KMS-11 (cell line): ENCODE results near the gene PXYLP1.

Source experiments
- H2AFZ ChIP-seq: fragments of 200-600 bp; sonication (generic); 2 replicates; pipeline ENCODE4 v1.6.1; 2016; ENCODE audit warnings: antibody characterized with exemption, mixed run types, low read depth
- H3K27ac ChIP-seq: fragments of 200-600 bp; sonication (generic); 2 replicates; pipeline ENCODE4 v1.6.1; 2016; ENCODE audit warnings: mild to moderate bottlenecking, mixed run types
- H3K27me3 ChIP-seq: fragments of 200-600 bp; sonication (generic); 2 replicates; pipeline ENCODE4 v1.6.1; 2017; ENCODE audit warnings: mild to moderate bottlenecking, low read depth, mixed run types, moderate library complexity; ENCODE audit not compliant: insufficient read depth
- H3K36me3 ChIP-seq: fragments of 200-600 bp; sonication (generic); 2 replicates; pipeline ENCODE4 v1.6.1; 2017; ENCODE audit warnings: mild to moderate bottlenecking, mixed run types; ENCODE audit not compliant: insufficient read depth
- H3K4me1 ChIP-seq: fragments of 200-600 bp; sonication (generic); 2 replicates; pipeline ENCODE4 v1.6.1; 2016; ENCODE audit warnings: mild to moderate bottlenecking, low read depth, mixed run types; ENCODE audit not compliant: poor library complexity, severe bottlenecking
- H3K4me2 ChIP-seq: fragments of 200-600 bp; sonication (generic); 2 replicates; pipeline ENCODE4 v1.7.0; 2016; ENCODE audit warnings: mild to moderate bottlenecking, mixed run types
- H3K4me3 ChIP-seq: fragments of 200-600 bp; sonication (generic); IDR thresholded peaks from 2 replicates; pipeline ENCODE4 v1.6.1; 2017; ENCODE audit warnings: low read depth, low read length, mixed read lengths; ENCODE audit not compliant: insufficient read depth
- H3K79me2 ChIP-seq: fragments of 200-600 bp; sonication (generic); 2 replicates; pipeline ENCODE4 v1.6.1; 2016; ENCODE audit warnings: low read depth, mixed run types; ENCODE audit not compliant: insufficient read depth
- H3K9ac ChIP-seq: fragments of 200-600 bp; sonication (generic); 2 replicates; pipeline ENCODE4 v1.6.1; 2016; ENCODE audit warnings: mild to moderate bottlenecking, mixed run types
- H4K20me1 ChIP-seq: fragments of 200-600 bp; sonication (generic); 2 replicates; pipeline ENCODE4 v1.6.1; 2016; ENCODE audit warnings: mild to moderate bottlenecking, mixed run types; ENCODE audit not compliant: insufficient read depth
- TF ChIP-seq, protein P1 (sequence below): fragments of 200-600 bp; sonication (generic); conservative IDR thresholded peaks from 2 replicates; pipeline ENCODE4 v1.6.1; 2017; ENCODE audit warnings: low read depth, mild to moderate bottlenecking, antibody characterized with exemption, low read length, moderate library complexity, mixed read lengths

Gene PXYLP1

DNA sequence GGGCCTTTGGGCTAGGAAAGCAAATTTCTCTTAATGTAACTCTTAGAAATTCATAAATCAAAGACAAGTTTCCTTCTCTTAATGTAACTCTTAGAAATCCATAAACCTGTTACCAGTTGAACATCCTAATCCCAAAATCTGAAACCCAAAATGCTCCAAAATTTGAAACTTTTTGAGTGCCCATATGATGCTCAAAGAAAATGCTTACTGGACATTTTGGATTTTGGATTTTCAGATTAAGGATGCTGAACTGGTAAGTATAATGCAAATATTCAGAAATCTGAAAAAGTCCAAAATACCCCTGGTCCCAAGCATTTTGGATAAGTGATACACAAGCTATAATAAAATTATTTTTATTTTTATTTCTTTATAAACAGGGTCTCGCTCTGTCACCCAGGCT is 85.2 kb downstream of the PXYLP1 start:
- no peak overlapping the region for H3K4me3 ChIP-seq
- TF ChIP-seq, protein P1, sequence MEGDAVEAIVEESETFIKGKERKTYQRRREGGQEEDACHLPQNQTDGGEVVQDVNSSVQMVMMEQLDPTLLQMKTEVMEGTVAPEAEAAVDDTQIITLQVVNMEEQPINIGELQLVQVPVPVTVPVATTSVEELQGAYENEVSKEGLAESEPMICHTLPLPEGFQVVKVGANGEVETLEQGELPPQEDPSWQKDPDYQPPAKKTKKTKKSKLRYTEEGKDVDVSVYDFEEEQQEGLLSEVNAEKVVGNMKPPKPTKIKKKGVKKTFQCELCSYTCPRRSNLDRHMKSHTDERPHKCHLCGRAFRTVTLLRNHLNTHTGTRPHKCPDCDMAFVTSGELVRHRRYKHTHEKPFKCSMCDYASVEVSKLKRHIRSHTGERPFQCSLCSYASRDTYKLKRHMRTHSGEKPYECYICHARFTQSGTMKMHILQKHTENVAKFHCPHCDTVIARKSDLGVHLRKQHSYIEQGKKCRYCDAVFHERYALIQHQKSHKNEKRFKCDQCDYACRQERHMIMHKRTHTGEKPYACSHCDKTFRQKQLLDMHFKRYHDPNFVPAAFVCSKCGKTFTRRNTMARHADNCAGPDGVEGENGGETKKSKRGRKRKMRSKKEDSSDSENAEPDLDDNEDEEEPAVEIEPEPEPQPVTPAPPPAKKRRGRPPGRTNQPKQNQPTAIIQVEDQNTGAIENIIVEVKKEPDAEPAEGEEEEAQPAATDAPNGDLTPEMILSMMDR = no peak

DNA sequence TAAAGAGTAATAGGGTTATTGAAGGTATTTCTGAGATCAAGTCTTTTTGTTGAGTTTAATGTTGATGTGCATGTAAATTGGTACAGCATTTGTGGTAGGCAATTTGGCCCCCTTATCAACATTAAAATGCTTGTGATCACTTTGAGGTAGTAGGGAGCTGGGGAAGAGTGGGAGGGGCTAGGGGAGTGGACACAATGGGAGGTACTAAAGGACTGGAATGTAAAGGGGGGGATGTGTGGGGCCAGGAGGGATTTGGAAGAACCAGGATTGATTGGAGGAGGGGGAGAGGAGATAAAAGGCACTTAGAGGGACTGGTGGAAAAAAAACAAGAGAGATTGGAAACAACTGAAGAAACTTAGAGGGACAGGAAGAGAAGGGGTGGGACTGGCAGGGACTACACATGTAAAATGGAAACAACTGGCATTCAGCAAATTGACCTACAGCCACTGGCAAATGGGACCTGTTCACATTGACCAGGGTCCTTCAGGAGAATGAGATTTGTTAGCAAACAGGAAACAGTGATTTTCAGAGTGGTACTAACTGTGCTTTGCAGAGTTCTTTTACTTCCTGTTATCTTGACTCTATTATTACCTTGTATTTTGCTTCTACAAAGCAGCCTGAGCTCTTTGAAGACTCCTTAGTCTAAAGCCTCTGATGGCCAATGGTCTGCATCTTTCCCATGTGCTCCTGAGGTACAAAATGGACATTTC is 88.9 kb downstream of the PXYLP1 start:
- no peak overlapping the region for H3K4me2 ChIP-seq
- H3K27me3 ChIP-seq = no peaks in the 10 kb centered on the region
- no peak overlapping the region for H2AFZ ChIP-seq
- H3K4me3 ChIP-seq = no peak overlapping the region
- H3K27ac ChIP-seq = no peak overlapping the region
- no peaks in the 10 kb centered on the region for H3K36me3 ChIP-seq
- no peaks in the 10 kb centered on the region for H3K79me2 ChIP-seq
- H3K4me1 ChIP-seq = no peaks in the 10 kb centered on the region
- TF ChIP-seq, protein P1 = no peak
- no peaks in the 10 kb centered on the region for H4K20me1 ChIP-seq
- H3K9ac ChIP-seq = no peak overlapping the region

More for the DNA sequence above, 85.2 kb downstream of the PXYLP1 start:
- no peaks in the 10 kb centered on the region for H4K20me1 ChIP-seq
- no peaks in the 10 kb centered on the region for H3K36me3 ChIP-seq
- no peak overlapping the region for H3K9ac ChIP-seq
- H2AFZ ChIP-seq = no peak overlapping the region
- no peaks in the 10 kb centered on the region for H3K27me3 ChIP-seq
- no peak overlapping the region for H3K4me2 ChIP-seq
- H3K79me2 ChIP-seq = no peaks in the 10 kb centered on the region
- peaks cover 6% of the 10 kb centered on the region for H3K4me1 ChIP-seq
- no peak overlapping the region for H3K27ac ChIP-seq

DNA sequence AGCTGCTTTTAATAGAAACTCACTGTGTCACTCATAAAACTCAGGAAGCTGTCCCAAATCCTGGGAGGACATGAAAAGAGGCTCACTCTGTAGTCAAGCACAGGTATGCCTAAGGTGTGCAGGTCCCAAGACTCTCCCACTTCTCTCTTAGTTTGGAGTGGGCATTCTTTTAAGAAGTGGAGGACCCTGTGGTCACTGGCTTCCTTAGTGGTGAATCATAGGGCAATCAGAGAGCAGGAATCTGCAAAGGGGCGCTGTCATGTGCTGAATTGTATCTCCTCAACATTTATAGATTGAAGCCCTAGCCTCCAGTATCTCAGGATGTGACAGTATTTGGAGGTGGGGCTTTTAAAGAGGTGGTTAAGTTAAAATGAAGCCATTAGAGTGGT is 89.5 kb downstream of the PXYLP1 start:
- Histone ChIP-seq H3K36me3 (no peaks in the 10 kb centered on the region), H3K4me1 (no peaks in the 10 kb centered on the region), H3K27me3 (no peaks in the 10 kb centered on the region), H3K27ac (no peak overlapping the region), H3K9ac (no peak overlapping the region), H3K4me3 (no peak overlapping the region), H2AFZ (no peak overlapping the region), H4K20me1 (no peaks in the 10 kb centered on the region), H3K79me2 (no peaks in the 10 kb centered on the region), H3K4me2 (no peak overlapping the region)
- TF ChIP-seq, protein P1 = no peak

DNA sequence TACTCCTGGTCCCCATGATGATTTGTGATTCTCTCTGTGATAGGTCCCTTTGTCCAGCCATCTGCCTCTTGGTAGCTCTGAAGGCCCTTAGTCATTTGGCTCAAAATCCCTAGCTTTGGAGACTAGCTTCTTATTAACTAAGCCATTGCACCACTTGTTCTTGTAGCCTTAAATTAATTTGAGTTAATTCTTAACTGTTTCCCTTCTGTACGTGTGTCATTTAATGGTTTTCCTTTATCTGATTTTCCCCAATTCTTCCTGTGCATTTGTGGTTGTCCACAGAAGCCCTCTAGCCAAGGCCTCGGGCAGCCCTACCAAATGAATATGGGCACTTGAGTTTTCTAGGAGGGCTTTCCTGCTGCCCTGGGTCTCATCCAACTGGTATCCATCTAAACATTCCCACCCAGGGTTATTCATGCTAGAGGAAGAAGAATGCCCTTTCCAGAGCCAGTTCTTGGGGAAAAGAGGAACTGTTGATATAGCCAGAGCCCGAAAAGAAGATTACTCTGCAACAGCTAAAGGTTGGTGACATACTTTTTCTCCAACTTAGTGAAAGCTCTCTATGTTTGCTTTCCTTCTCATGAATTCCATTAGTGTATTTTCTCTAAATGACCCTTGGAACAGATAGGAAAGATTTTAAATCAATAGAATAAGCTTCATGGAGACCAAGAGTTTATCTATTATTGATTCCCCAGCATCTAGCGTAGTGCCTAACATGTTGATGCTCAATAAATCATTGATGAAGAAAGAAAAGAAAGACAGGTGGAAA is 92.5 kb downstream of the PXYLP1 start:
- no peak overlapping the region for H3K4me3 ChIP-seq
- no peaks in the 10 kb centered on the region for H4K20me1 ChIP-seq
- TF ChIP-seq, protein P1 = no peak
- H3K9ac ChIP-seq = no peak overlapping the region
- H3K4me1 ChIP-seq = no peaks in the 10 kb centered on the region
- no peaks in the 10 kb centered on the region for H3K79me2 ChIP-seq
- no peaks in the 10 kb centered on the region for H3K27me3 ChIP-seq
- no peaks in the 10 kb centered on the region for H3K36me3 ChIP-seq
- H3K4me2 ChIP-seq = no peak overlapping the region
- no peak overlapping the region for H2AFZ ChIP-seq
- H3K27ac ChIP-seq = no peak overlapping the region
